GM13977 (cell line): ENCODE data around the gene ALK.

Experiments used
- DNase-seq: peaks from one replicate; pipeline ENCODE4 v3.0.0; 2012; ENCODE audit warnings: low spot score
- CTCF ChIP-seq: IDR thresholded peaks from 2 replicates; pipeline ENCODE4 v1.5.1; 2012; ENCODE audit warnings: mild to moderate bottlenecking, control low read depth; ENCODE audit not compliant: insufficient read depth; ENCODE audit errors: extremely low read depth, missing control alignments
- in situ Hi-C: fragments of 300-500 bp; cut with MboI; formaldehyde crosslinking; loops from one replicate; pipeline ENCODE4 v1.12.0; 2022; ENCODE audit warnings: low sequenced_read_pairs, low pct_unique_long_range_greater_than_20kb, mixed read lengths, inconsistent platforms; ENCODE audit not compliant: unreplicated experiment

The ALK gene

GRCh38 chr2:29332540-29332939 lies 588.8 kb downstream of the ALK start:
- TF ChIP-seq CTCF, result no peak
- DNase-seq, result no peak
- in situ Hi-C loops, result no loop called here

- DNase-seq, result no peak
- in situ Hi-C loops, result no loop called here
Observed at GRCh38 chr2:29329899-29330298, 591.5 kb downstream of the ALK start.

GRCh38 chr2:29326926-29327325 lies 594.5 kb downstream of the ALK start:
- no peak for DNase-seq
- in situ Hi-C loops, result no loop called here
- no peak for TF ChIP-seq CTCF

More at GRCh38 chr2:29329899-29330298, 591.5 kb downstream of the ALK start:
- TF ChIP-seq CTCF, result peak; percentile 45

GRCh38 chr2:29325544-29325943 lies 595.8 kb downstream of the ALK start:
- no peak for TF ChIP-seq CTCF
- DNase-seq, result no peak
- in situ Hi-C loops, result no loop called here

GRCh38 chr2:29323961-29324360 lies 597.4 kb downstream of the ALK start:
- in situ Hi-C loops, result loop anchor here (25.0 kb wide), 1 partner anchor 513 kb away; no protein-coding TSS in a partner anchor
- DNase-seq, result no peak
- TF ChIP-seq CTCF, result no peak

- DNase-seq, result no peak
- TF ChIP-seq CTCF, result no peak
- in situ Hi-C loops, result loop anchor here (25.0 kb wide), 1 partner anchor 514 kb away; no protein-coding TSS in a partner anchor
Observed at GRCh38 chr2:29323301-29323700, 598.1 kb downstream of the ALK start.

GRCh38 chr2:29322011-29322410 lies 599.4 kb downstream of the ALK start:
- DNase-seq, result no peak
- in situ Hi-C loops, result loop anchor here (25.0 kb wide), 1 partner anchor 515 kb away; no protein-coding TSS in a partner anchor
- no peak for TF ChIP-seq CTCF
